IPS DF 6.9 (cell line): ENCODE data around the gene PFKFB2.

Experiments
- DNase-seq: peaks from one replicate; pipeline ENCODE4 v3.0.0-alpha.2; 2013; ENCODE audit warnings: low read depth, low spot score
- H3K27ac ChIP-seq: one replicate; pipeline ENCODE4 v1.5.1; 2013; ENCODE audit warnings: low read length, control low read depth
- H3K27me3 ChIP-seq: 2 replicates; pipeline ENCODE4 v1.6.1; 2013; ENCODE audit warnings: mild to moderate bottlenecking, low read length; ENCODE audit not compliant: control insufficient read depth, insufficient read depth
- H3K36me3 ChIP-seq: 2 replicates; pipeline ENCODE4 v1.6.1; 2013; ENCODE audit warnings: low read length; ENCODE audit not compliant: control insufficient read depth, insufficient read depth
- H3K4me1 ChIP-seq: 2 replicates; pipeline ENCODE4 v1.6.1; 2013; ENCODE audit warnings: low read length; ENCODE audit not compliant: control insufficient read depth, insufficient read depth
- H3K4me3 ChIP-seq: 2 replicates; pipeline ENCODE4 v1.5.1; 2013; ENCODE audit warnings: mild to moderate bottlenecking, low read length
- H3K9me3 ChIP-seq: 2 replicates; pipeline ENCODE4 v1.6.1; 2013; ENCODE audit warnings: low read length, inconsistent platforms; ENCODE audit not compliant: control insufficient read depth, insufficient read depth
- WGBS: extraction: QIAGEN DNeasy Blood & Tissue Kit; methylation state at CpG from one replicate; pipeline ENCODE4 v1.1.7; 2013; ENCODE audit warnings: mixed read lengths, missing lambda C conversion rate; ENCODE audit not compliant: insufficient read length, insufficient coverage; 5-methylcytosine and 5-hydroxymethylcytosine counted together

PFKFB2 gene

GRCh38 chr1:207077470-207078377 is 24.6 kb downstream of the PFKFB2 start:
- H3K27me3 ChIP-seq, result no peaks in the 10 kb centered on the region

GRCh38 chr1:207078578-207079132 is 25.6 kb downstream of the PFKFB2 start:
- no CpG with 5 or more reads among the region's 11 CpGs for WGBS
- H3K27me3 ChIP-seq, result no peaks in the 10 kb centered on the region
- no peak for DNase-seq
- no peaks in the 10 kb centered on the region for H3K9me3 ChIP-seq
- no peaks in the 10 kb centered on the region for H3K36me3 ChIP-seq
- H3K4me3 ChIP-seq, result no peak overlapping the region
- H3K4me1 ChIP-seq, result no peaks in the 10 kb centered on the region; the same call in 1 of the 2 replicates
- no peak overlapping the region for H3K27ac ChIP-seq

More at GRCh38 chr1:207077470-207078377, 24.6 kb downstream of the PFKFB2 start:
- no peaks in the 10 kb centered on the region for H3K36me3 ChIP-seq
- H3K4me3 ChIP-seq, result no peak overlapping the region
- H3K9me3 ChIP-seq, result no peaks in the 10 kb centered on the region
- no peak for DNase-seq
- no peak overlapping the region for H3K27ac ChIP-seq
- H3K4me1 ChIP-seq, result no peaks in the 10 kb centered on the region; the same call in 1 of the 2 replicates
- 100% methylated on average over 1 of the region's 6 CpGs for WGBS

GRCh38 chr1:207079706-207080241 is 26.7 kb downstream of the PFKFB2 start:
- no CpG with 5 or more reads among the region's 6 CpGs for WGBS
- Histone ChIP-seq H3K4me1 (no peaks in the 10 kb centered on the region; the same call in 1 of the 2 replicates), H3K4me3 (no peak overlapping the region), H3K27me3 (no peaks in the 10 kb centered on the region), H3K9me3 (no peaks in the 10 kb centered on the region), H3K27ac (no peak overlapping the region), H3K36me3 (no peaks in the 10 kb centered on the region)
- DNase-seq, result no peak

GRCh38 chr1:207081088-207081487 is 28.0 kb downstream of the PFKFB2 start:
- DNase-seq, result no peak
- Histone ChIP-seq H3K36me3 (no peaks in the 10 kb centered on the region), H3K9me3 (no peaks in the 10 kb centered on the region), H3K4me1 (peaks cover 1% of the 10 kb centered on the region), H3K4me3 (no peak overlapping the region), H3K27me3 (no peaks in the 10 kb centered on the region), H3K27ac (no peak overlapping the region)
- WGBS, result no CpG with 5 or more reads among the region's 2 CpGs

- H3K4me1 ChIP-seq, result peaks cover 1% of the 10 kb centered on the region
- H3K27me3 ChIP-seq, result no peaks in the 10 kb centered on the region
- H3K27ac ChIP-seq, result no peak overlapping the region
- H3K9me3 ChIP-seq, result no peaks in the 10 kb centered on the region
- no peak overlapping the region for H3K4me3 ChIP-seq
- DNase-seq, result no peak
- WGBS, result no CpG with 5 or more reads among the region's 2 CpGs
- H3K36me3 ChIP-seq, result no peaks in the 10 kb centered on the region
Measured at GRCh38 chr1:207081806-207082205, 28.7 kb downstream of the PFKFB2 start.

- WGBS, result no CpG with 5 or more reads among the region's 2 CpGs
- DNase-seq, result no peak
- Histone ChIP-seq H3K4me3 (no peak overlapping the region), H3K36me3 (no peaks in the 10 kb centered on the region), H3K27me3 (no peaks in the 10 kb centered on the region), H3K4me1 (peaks cover 1% of the 10 kb centered on the region), H3K27ac (no peak overlapping the region), H3K9me3 (no peaks in the 10 kb centered on the region)
Measured at GRCh38 chr1:207084232-207084631, 31.2 kb downstream of the PFKFB2 start.

- DNase-seq, result peak; percentile 63
- Histone ChIP-seq H3K4me1 (peaks cover 1% of the 10 kb centered on the region), H3K36me3 (no peaks in the 10 kb centered on the region), H3K27me3 (no peaks in the 10 kb centered on the region), H3K27ac (no peak overlapping the region), H3K4me3 (no peak overlapping the region), H3K9me3 (no peaks in the 10 kb centered on the region)
- no CpG with 5 or more reads among the region's 8 CpGs for WGBS
Measured at GRCh38 chr1:207084701-207085180, 31.7 kb downstream of the PFKFB2 start.

- Histone ChIP-seq H3K4me3 (no peak overlapping the region), H3K27ac (no peak overlapping the region), H3K36me3 (no peaks in the 10 kb centered on the region), H3K4me1 (peaks cover 1% of the 10 kb centered on the region), H3K9me3 (no peaks in the 10 kb centered on the region), H3K27me3 (no peaks in the 10 kb centered on the region)
- no CpG with 5 or more reads among the region's 3 CpGs for WGBS
- no peak for DNase-seq
Measured at GRCh38 chr1:207085887-207086286, 32.8 kb downstream of the PFKFB2 start.

- H3K4me1 ChIP-seq, result peaks cover 1% of the 10 kb centered on the region
- no peaks in the 10 kb centered on the region for H3K9me3 ChIP-seq
- H3K36me3 ChIP-seq, result no peaks in the 10 kb centered on the region
- H3K27ac ChIP-seq, result no peak overlapping the region
- 100% methylated on average over 1 of the region's 2 CpGs for WGBS
- no peak overlapping the region for H3K4me3 ChIP-seq
- DNase-seq, result no peak
- H3K27me3 ChIP-seq, result no peaks in the 10 kb centered on the region
Measured at GRCh38 chr1:207088161-207088560, 35.1 kb downstream of the PFKFB2 start.

- no CpG with 5 or more reads among the region's 9 CpGs for WGBS
- H3K4me3 ChIP-seq, result no peak within 1 kb of the TSS
- H3K27ac ChIP-seq, result no peak within 1 kb of the TSS
- no peaks in the 10 kb centered on the region for H3K27me3 ChIP-seq
- peaks cover 1% of the 10 kb centered on the region for H3K4me1 ChIP-seq
- no peak for DNase-seq
- no peaks in the 10 kb centered on the region for H3K36me3 ChIP-seq
- no peaks in the 10 kb centered on the region for H3K9me3 ChIP-seq
Measured at GRCh38 chr1:207088701-207089626, 35.9 kb downstream of the PFKFB2 start, which contains the start of gene C4BPB. Gene C4BPB (plus strand): TSS chr1:207088860. CDS start chr1:207089532, 672 bp downstream.
